ENCODE results near the gene MDM4.
A peak's percentile ranks its signal among the peaks of the same experiment; 100 is the strongest.
"Not testable (repeated sequence)": the region's sequence is repeated elsewhere in the genome, so short reads cannot be mapped to it uniquely, and the experiment has no call there.

MDM4 gene

DNA sequence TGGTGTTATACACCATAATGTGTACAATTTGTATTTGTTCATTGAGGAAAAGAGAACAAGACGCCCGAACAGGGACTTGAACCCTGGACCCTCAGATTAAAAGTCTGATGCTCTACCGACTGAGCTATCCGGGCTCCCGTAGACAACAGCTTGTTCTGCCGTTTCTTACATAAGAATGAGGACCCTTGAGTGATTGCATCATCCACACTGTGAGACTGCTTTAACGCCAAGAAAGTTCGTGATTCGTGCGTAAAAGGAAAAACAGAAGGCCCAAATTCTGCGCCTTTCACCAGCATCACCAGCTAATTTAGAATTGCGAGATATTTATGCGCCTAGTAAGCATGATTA is 9.3 kb upstream of the MDM4 start:
- DNase-seq (ENCODE audit: insufficient read length, low spot score) (no peak), FAIRE-seq (peak; percentile 85)
- TF ChIP-seq, protein P1, sequence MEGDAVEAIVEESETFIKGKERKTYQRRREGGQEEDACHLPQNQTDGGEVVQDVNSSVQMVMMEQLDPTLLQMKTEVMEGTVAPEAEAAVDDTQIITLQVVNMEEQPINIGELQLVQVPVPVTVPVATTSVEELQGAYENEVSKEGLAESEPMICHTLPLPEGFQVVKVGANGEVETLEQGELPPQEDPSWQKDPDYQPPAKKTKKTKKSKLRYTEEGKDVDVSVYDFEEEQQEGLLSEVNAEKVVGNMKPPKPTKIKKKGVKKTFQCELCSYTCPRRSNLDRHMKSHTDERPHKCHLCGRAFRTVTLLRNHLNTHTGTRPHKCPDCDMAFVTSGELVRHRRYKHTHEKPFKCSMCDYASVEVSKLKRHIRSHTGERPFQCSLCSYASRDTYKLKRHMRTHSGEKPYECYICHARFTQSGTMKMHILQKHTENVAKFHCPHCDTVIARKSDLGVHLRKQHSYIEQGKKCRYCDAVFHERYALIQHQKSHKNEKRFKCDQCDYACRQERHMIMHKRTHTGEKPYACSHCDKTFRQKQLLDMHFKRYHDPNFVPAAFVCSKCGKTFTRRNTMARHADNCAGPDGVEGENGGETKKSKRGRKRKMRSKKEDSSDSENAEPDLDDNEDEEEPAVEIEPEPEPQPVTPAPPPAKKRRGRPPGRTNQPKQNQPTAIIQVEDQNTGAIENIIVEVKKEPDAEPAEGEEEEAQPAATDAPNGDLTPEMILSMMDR (IDR thresholded peaks at IDR 0.05; ENCODE audit: insufficient read depth, missing control alignments), result no peak

DNA sequence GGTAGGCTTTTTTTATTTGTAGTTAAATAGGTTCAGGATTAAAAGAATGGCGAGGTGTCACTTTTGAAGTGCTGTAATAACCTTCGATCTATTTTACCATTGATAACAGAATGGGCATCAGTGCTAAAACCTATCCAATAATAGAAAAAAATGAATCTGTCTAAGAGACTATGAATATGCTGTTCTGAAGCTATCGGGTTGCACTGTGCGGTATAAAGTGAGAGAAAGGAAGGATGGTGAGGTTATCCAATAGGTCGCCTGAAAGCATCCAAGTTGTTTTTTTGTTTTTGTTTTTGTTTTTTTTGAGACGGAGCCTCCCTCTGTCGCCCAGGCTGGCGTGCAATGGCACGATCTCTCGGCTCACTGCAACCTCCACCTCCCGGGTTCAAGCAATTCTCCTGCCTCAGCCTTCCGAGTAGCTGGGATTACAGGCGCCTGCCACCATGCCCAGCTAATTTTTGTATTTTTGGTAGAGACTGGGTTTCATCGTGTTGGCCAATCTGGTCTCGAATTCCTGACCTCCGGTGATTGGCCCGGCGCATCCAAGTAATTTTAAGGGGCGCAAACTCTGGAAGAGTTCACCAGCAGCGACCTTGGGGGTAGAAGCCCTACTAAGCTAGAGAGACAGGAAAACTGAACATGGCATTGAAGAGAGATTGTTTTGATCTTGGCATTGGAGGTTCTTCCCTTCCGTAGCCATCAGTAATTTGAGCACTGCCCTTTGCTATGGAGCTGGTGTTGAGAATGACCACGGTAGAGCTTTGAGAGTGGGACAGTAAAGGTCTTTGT is 8.7 kb upstream of the MDM4 start:
- DNase-seq (ENCODE audit: insufficient read length, low spot score) (no peak), FAIRE-seq (no peak)
- TF ChIP-seq, protein P1 (IDR thresholded peaks at IDR 0.05; ENCODE audit: insufficient read depth, missing control alignments), result no peak

DNA sequence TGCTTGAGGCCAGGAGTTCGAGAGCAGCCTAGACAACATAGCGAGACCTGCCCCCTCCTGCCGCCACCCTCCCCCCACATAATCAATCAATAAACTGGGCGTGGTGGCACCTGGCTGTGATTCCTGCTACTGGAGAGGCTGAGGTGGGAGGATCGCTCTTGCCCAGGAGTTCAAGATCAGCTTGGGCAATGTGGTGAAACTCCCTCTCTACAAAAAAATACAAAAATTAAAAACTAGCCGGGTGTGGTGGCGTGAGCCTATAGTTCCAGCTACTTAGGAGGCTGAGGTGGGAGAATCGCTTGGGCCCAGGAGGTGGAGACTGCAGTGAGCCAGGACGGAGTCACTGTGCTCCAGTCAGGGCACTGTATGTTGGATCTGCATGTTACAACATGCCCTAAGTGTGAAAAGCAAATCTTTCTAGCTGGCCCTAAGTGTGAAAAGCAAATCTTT is 7.0 kb upstream of the MDM4 start:
- no peak for DNase-seq (ENCODE audit: insufficient read length, low spot score)
- no peak for FAIRE-seq
- TF ChIP-seq, protein P1 (IDR thresholded peaks at IDR 0.05; ENCODE audit: insufficient read depth, missing control alignments), result no peak

DNA sequence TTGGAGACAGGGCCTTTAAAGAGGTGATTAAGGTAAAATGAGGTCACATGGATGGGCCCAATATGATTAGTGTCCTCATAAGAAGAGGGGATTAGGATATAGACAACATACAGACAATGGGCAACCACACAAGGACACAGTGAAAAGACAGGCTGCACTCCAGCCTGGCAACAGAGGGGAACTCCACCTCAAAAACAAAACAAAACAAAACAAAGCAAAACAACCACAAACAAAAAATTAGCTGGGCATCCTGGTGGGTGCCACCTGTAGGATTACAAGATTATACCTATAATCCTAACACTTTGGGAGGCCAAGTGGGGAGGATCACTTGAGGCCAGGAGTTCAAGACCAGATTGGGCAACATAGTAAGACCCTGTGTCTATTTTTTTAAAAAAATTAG is 4.8 kb upstream of the MDM4 start:
- no peak for FAIRE-seq
- TF ChIP-seq, protein P1 (IDR thresholded peaks at IDR 0.05; ENCODE audit: insufficient read depth, missing control alignments), result no peak
- no peak for DNase-seq (ENCODE audit: insufficient read length, low spot score)

DNA sequence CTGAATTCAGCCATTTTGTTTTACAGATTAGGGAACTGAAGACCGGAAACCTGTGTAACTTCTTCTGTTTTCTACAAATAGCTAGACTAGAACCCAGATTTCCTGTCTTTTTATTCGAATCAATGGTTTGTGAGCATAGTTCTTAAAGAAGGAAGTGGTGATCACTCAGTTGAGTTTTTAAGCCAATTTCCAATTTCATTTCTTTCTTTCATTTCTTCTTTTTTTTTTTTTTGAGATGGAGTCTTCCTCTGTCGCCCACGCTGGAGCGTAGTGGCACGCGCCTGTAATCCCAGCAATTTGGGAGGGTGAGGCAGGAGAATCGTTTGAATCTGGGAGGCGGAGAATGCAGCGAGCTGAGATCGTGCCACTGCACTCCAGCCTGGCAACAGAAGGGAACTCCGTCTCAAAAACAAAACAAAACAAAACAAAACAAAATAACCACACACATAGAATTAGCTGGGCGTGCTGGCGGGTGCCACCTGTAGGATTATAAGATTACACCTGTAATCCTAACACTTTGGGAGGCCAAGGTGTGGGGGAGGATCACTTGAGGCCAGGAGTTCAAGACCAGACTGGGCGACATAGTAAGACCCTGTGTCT is 3.0 kb upstream of the MDM4 start:
- DNase-seq (ENCODE audit: insufficient read length, low spot score), result no peak
- TF ChIP-seq, protein P1 (IDR thresholded peaks at IDR 0.05; ENCODE audit: insufficient read depth, missing control alignments), result no peak
- no peak for FAIRE-seq

DNA sequence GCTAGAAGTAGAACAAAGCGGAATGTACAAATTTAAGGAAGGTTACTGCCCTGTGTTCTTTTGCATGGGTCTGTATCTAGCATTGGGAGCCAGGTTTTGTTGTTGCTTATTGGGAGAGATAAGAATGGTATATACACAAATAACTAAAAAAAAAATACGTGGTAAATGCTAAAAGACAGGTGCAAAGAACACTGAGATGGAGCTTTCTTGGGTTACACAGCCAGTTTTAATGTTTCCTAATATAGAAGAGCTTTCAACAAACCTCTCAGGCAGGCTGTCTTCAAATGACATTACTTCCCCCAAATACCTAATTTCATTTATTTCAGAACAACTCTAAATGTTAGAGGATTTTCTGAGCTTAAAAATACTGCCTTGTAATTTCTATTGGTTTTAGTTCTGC is 1.4 kb upstream of the MDM4 start:
- FAIRE-seq (no peak), DNase-seq (ENCODE audit: insufficient read length, low spot score) (no peak)
- TF ChIP-seq, protein P1 (IDR thresholded peaks at IDR 0.05; ENCODE audit: insufficient read depth, missing control alignments), result no peak

DNA sequence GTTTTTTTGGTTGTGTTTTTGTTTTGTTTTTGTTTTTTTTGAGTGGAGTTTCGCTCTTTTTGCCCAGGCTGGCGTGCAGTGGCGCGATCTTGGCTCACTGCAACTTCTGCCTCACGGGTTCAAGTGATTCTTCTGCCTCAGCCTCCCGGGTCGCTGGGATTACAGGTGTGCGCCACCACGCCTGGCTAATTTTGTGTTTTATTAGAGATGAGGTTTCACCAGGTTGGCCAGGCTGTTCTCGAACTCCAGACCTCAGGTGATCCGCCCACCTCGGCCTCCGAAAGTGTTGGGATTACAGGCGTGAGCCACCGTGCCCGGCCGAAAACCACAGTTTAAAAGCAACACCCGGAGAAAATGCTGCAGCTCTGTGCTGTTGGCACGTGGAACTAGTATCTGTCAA is 1.2 kb downstream of the MDM4 start:
- not testable (repeated sequence) for DNase-seq (ENCODE audit: insufficient read length, low spot score); FAIRE-seq

Data from D721Med (cell line).